Measurements from ENCODE around the gene SANBR.
"Not testable (repeated sequence)": the region's sequence is repeated elsewhere in the genome, so short reads cannot be mapped to it uniquely, and the experiment has no call there.

The SANBR gene

GRCh38 chr2:61065714-61066709, at the start of gene SANBR:
Gene SANBR (plus strand): TSS chr2:61065871. CDS start chr2:61070351, 4,480 bp downstream.
- in situ Hi-C loops (cut with MboI; ENCODE audit: low sequenced_read_pairs): no loop called here

- in situ Hi-C loops (cut with MboI; ENCODE audit: low sequenced_read_pairs): no loop called here
These were observed 49.7 kb upstream of the SANBR start for GRCh38 chr2:61015976-61016375.

DNA sequence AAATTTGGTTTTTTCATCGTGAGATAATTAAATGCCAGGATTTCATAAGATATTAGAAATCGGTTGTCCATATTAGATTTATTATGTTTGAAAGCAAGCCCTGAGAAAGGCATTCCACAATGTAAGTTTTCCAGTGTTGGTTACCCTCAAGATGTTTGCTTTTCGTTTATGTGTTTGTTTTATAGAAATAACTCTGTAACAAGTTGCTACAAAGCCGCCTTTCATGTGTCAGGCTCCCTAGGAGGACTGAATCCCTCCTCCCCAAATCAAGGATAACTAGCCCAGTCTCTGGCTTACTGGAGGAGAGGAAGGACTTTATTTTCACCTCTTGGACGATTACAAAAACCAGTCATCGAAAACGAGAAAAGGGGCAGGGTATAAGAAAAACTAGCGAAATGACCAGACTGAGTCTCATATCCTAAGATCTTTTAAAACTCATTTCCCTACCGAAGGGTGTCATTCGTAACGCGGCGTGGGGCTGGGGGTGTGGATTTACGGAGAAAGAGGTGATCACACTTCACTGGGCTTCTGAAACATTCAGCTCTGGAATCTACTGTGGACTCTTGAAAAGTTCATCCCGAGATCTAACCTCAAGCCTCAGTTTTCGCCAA, 49.2 kb upstream of the SANBR start:
- in situ Hi-C loops (cut with MboI; ENCODE audit: low sequenced_read_pairs): no loop called here

GRCh38 chr2:61017003-61017555, 48.6 kb upstream of the SANBR start:
- in situ Hi-C loops (cut with MboI; ENCODE audit: low sequenced_read_pairs): no loop called here

DNA sequence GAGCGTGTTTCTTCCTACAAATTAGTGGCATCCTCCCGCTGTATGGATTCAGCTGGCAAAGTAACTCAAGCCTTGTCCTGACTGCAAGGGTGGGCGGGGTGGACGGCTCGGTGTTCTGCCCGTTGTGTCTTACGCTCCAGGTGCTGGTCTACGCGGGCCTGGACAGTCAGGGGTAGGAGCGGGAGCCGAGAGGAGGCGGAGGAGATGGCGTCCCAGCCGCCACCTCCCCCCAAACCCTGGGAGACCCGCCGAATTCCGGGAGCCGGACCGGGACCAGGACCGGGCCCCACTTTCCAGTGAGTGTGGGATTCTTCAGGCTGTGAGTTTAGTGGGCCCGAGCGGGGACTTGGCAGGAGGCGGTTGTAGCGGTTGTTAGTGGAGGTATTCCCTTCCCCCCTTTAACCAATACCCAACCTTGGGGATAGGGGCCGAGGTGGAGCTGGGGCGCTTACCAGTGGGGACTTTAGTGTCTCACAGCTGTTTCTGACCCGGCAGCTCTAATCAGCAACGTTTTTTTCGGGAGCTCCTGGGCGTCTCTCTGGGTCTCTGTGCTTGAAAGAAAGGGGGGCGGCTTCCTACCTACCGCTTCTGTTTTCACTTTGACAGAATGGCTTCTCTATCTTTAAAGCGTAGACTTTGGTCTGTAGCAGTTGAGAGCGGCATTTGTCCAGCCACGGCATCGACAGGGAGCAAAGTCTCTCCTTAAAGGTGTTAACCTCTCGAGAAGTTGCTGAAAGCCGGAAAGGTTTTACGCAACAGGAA, 47.9 kb upstream of the SANBR start, which contains the start of the genes PEX13 and PUS10:
Gene PEX13, plus strand, starts transcription at position 165 of the 762 bp plus-strand sequence. Its CDS starts 40 bp downstream, at position 205.
Gene PUS10, minus strand, starts transcription at position 700 of the 762 bp plus-strand sequence. CDS start 6,365 bp downstream, outside the sequence.
- in situ Hi-C loops (cut with MboI; ENCODE audit: low sequenced_read_pairs): no loop called here

DNA sequence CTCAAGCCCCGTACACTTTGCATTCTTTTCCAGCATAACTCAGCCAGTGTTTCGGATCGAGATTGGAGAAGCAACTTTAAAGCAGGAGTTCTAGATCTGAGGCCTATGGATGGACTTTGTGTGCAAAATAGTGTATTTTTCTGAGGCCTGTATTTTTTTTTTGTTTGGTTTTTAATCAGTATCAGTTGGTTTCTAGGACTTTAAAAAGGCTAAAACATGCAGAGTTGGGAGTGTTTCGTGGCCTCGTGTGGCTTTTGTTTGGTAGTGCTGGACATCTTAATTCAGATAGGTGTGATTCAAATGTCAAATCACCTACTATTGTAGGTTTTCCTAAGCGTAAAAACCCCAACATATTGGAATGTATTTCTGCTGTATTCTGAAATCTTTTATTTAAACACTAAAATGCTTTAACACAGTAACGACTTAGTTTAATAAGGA, 47.3 kb upstream of the SANBR start:
- in situ Hi-C loops (cut with MboI; ENCODE audit: low sequenced_read_pairs): no loop called here

DNA sequence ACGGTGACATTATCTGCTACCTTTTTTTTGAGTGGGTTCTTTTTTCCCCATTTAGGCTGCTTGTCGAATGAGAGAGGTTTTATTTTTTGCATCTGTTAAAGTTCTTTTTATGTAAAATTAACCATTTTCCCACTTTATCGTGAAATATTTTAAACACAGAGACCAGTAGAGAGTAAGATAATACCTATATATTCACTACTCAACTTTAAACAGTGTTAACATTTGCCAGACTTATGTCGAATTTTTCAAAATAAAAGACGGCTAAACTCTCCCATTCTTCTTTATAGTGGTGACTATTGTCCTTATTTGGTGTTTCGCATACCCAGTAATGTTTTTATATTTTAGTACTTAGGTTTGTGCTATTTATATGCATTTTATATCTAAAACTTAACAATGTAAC, 46.9 kb upstream of the SANBR start:
- in situ Hi-C loops (cut with MboI; ENCODE audit: low sequenced_read_pairs): no loop called here

GRCh38 chr2:61021228-61021660, 44.4 kb upstream of the SANBR start:
- in situ Hi-C loops (cut with MboI; ENCODE audit: low sequenced_read_pairs): no loop called here

- in situ Hi-C loops (cut with MboI; ENCODE audit: low sequenced_read_pairs): no loop called here
These were observed 42.0 kb upstream of the SANBR start for GRCh38 chr2:61023670-61024069.

DNA sequence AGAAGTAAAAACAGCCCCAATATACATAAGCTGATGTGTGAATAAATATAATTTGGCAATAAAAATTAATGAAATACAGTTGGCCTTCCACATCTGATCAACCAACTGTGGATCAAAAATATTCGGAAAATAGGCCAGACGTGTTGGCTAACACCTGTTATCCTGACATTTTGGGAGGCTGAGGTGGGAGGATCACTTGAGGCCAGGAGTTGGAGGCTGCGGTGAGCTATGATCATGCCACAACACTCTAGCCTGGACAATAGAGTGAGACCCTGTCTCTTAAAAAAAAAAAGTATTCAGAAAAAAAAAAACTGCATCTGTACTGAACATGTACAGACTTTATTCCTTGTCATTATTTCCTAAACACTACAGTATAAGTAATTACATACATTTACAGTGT, 36.1 kb upstream of the SANBR start:
- in situ Hi-C loops (cut with MboI; ENCODE audit: low sequenced_read_pairs): no loop called here

GRCh38 chr2:61034592-61034991, 31.1 kb upstream of the SANBR start:
- in situ Hi-C loops (cut with MboI; ENCODE audit: low sequenced_read_pairs): not testable (repeated sequence)

GRCh38 chr2:61036643-61037042, 29.0 kb upstream of the SANBR start:
- in situ Hi-C loops (cut with MboI; ENCODE audit: low sequenced_read_pairs): not testable (repeated sequence)

GRCh38 chr2:61042807-61043206, 22.9 kb upstream of the SANBR start:
- in situ Hi-C loops (cut with MboI; ENCODE audit: low sequenced_read_pairs): no loop called here

DNA sequence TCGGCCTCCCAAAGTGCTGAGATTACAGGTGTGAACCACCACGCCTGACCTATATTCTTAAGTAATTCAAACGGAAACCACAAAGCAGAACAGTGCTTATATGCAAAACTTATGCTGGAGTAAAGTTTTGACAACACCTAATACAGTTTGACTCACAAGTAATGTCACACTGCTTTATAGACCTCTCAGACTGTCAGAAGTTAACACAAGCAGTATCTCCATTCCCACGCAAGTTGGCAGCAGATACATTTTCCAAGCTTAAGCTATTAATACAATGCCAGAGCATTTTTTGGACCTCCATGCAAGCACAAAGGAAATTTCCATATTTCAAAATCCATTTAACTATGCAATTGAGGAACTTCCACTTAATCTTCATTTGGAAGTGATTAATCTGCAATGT, 21.0 kb upstream of the SANBR start:
- in situ Hi-C loops (cut with MboI; ENCODE audit: low sequenced_read_pairs): no loop called here

GRCh38 chr2:61045226-61045625, 20.4 kb upstream of the SANBR start:
- in situ Hi-C loops (cut with MboI; ENCODE audit: low sequenced_read_pairs): no loop called here

- in situ Hi-C loops (cut with MboI; ENCODE audit: low sequenced_read_pairs): no loop called here
These were observed 19.7 kb upstream of the SANBR start for GRCh38 chr2:61045999-61046398.

DNA sequence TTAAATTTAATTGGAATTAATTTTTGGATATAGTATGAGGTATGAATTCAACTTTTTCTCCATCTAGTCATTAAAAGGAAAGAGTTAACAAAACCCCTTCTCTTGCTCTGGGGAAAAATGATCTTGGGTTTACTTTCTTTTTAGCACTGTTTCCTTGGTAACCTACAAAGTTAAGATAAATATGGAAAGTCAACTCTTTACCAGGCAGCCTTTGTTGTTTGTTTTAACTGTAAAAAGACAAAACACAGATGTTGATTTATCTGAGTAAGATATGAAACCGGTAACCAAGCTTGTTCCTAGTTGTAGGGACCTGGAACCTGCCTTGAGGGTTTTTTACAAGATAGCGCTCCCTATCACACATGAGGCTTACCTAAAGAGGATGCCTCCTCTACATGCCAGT, 10.1 kb upstream of the SANBR start:
- in situ Hi-C loops (cut with MboI; ENCODE audit: low sequenced_read_pairs): no loop called here

- in situ Hi-C loops (cut with MboI; ENCODE audit: low sequenced_read_pairs): no loop called here
These were observed 8.1 kb upstream of the SANBR start for GRCh38 chr2:61057562-61057961.

DNA sequence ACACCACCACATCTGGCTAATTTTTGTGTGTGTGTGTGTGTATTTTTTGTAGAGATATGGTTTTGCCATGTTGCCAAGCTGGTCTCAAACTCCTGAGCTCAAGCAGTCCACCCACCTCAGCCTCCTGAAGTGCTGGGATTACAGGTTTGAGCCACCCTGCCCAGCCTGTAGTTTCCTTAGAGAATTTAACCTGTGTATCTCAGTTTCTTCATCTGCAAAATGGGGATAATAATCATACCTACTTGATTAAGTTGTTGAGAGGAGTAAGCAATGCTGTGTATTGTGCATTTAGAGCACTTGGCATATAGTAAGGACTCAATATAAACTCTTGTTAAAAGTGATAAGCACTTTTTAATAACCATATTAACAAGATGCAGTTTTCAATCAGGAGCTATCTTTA, 6.3 kb upstream of the SANBR start:
- in situ Hi-C loops (cut with MboI; ENCODE audit: low sequenced_read_pairs): no loop called here

DNA sequence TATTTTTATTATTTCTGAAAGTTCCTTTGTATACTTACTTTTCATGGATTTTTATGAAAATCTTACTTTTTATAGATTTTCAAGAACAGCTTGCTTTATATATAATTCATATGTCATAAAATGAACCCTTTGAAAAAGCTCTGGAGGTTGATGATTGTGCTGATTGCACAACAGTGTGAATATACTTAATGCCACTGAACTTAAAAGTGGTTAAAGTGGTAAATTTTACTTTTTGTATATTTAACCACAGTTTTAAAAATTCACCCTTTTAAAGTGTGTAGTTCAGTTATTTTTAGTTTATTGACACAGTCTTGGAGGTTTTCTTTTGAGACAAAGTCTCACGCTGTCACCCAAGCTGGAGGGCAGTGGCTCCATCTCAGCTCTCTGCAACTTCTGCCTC, 8.4 kb downstream of the SANBR start:
- in situ Hi-C loops (cut with MboI; ENCODE audit: low sequenced_read_pairs): no loop called here

DNA sequence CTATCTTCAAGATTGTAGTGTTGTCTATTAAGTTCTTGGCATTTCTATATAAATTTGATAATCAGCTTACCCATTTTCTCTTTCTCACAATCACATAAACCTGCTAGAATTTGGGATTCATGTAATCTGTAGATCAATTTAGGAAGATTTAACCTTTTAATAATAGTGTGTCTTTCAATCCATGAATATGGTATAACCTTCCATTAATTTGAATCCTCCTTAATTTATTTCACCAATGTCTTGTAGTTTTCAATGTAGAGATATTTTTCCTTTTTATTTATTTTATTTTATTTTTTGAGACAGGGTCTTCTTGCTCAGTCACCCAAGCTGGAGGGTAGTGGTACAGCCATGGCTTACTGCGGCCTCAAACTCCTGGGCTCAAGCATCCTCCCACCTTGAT, 20.2 kb downstream of the SANBR start:
- in situ Hi-C loops (cut with MboI; ENCODE audit: low sequenced_read_pairs): no loop called here
